HepG2 (cell line): ENCODE measurements around the gene HS6ST1. TPM values are rescaled to one million over a fixed set of nuclear protein-coding genes. Genes with fewer than 3 reads are reported as not detected.

Experiments used
- AGO1 ChIP-seq: fragments of 200-400 bp; formaldehyde crosslinking; IDR thresholded peaks from 2 replicates; pipeline ENCODE4 v1.6.1; 2017; ENCODE audit warnings: mild to moderate bottlenecking, low read depth, low read length, moderate library complexity; ENCODE audit not compliant: poor library complexity, severe bottlenecking
- ARID2 ChIP-seq: sonication (generic); formaldehyde crosslinking; IDR thresholded peaks from 2 replicates; pipeline ENCODE4 v1.8.1; 2022; ENCODE audit warnings: mild to moderate bottlenecking, missing genetic modification reagents, borderline replicate concordance
- BATF2 ChIP-seq: sonication (generic); formaldehyde crosslinking; IDR thresholded peaks from 2 replicates; pipeline ENCODE4 v1.8.0; 2022; ENCODE audit warnings: mild to moderate bottlenecking, missing genetic modification reagents, moderate library complexity
- CENPX ChIP-seq: sonication (generic); formaldehyde crosslinking; IDR thresholded peaks from 2 replicates; pipeline ENCODE4 v1.9.0; 2021; ENCODE audit warnings: mild to moderate bottlenecking, missing genetic modification reagents, moderate library complexity
- CHD2 ChIP-seq: IDR thresholded peaks from 2 replicates; pipeline ENCODE4 v1.6.1; 2011; ENCODE audit warnings: low read depth, low read length, improper control_type of control experiment
- FOXP1 ChIP-seq, 2 experiments: fragments of 450-650 bp in 1 of 2; IDR thresholded peaks; 2 replicates each; pipeline ENCODE4 v1.6.1; 2017 to 2018; ENCODE audit warnings: antibody characterized with exemption in 1 of 2
- HDAC2 ChIP-seq: sonication (generic); formaldehyde crosslinking; IDR thresholded peaks from 2 replicates; pipeline ENCODE4 v1.4.0; 2020; ENCODE audit warnings: missing genetic modification reagents
- KMT2A ChIP-seq: sonication (generic); formaldehyde crosslinking; IDR thresholded peaks from 2 replicates; pipeline ENCODE4 v1.4.0; 2020; ENCODE audit warnings: missing genetic modification reagents
- NR1H2 ChIP-seq: sonication (generic); formaldehyde crosslinking; IDR thresholded peaks from 2 replicates; pipeline ENCODE4 v1.8.1; 2022; ENCODE audit warnings: low read depth, missing genetic modification reagents, borderline replicate concordance
- PHF5A ChIP-seq: IDR thresholded peaks from one replicate; pipeline ENCODE4 v1.6.1; 2018; ENCODE audit warnings: low read depth, missing genetic modification reagents; ENCODE audit not compliant: unreplicated experiment
- SAP130 ChIP-seq: IDR thresholded peaks from 2 replicates; pipeline ENCODE4 v1.6.1; 2016; ENCODE audit warnings: low read depth
- SKI ChIP-seq: fragments of 450-650 bp; IDR thresholded peaks from one replicate; pipeline ENCODE4 v1.6.1; 2018; ENCODE audit warnings: mild to moderate bottlenecking; ENCODE audit not compliant: partially characterized antibody
- TGIF2 ChIP-seq: IDR thresholded peaks from 2 replicates; pipeline ENCODE4 v1.6.1; 2016; ENCODE audit warnings: control low read depth, missing compliant biosample characterization
- THYN1 ChIP-seq: sonication (generic); formaldehyde crosslinking; IDR thresholded peaks from 2 replicates; pipeline ENCODE4 v1.8.1; 2023; ENCODE audit warnings: low read depth, mild to moderate bottlenecking, moderate library complexity, missing genetic modification reagents, borderline replicate concordance
- ZFP36 ChIP-seq: fragments of 150-350 bp; IDR thresholded peaks from 2 replicates; pipeline ENCODE4 v1.6.1; 2018; ENCODE audit warnings: borderline replicate concordance, low read length, low read depth; ENCODE audit not compliant: partially characterized antibody
- ZNF101 ChIP-seq: sonication (generic); formaldehyde crosslinking; IDR thresholded peaks from 2 replicates; pipeline ENCODE4 v1.4.0; 2020; ENCODE audit warnings: mild to moderate bottlenecking, low read depth, missing genetic modification reagents, borderline replicate concordance
- ZNF234 ChIP-seq: sonication (generic); formaldehyde crosslinking; conservative IDR thresholded peaks from 2 replicates; pipeline ENCODE4 v1.5.1; 2020; ENCODE audit warnings: mild to moderate bottlenecking, missing genetic modification reagents
- ZNF24 ChIP-seq: fragments of 450-650 bp; IDR thresholded peaks from 2 replicates; pipeline ENCODE4 v1.6.1; 2017; ENCODE audit warnings: antibody characterized with exemption, mild to moderate bottlenecking
- ZNF382 ChIP-seq: sonication (generic); formaldehyde crosslinking; IDR thresholded peaks from 2 replicates; pipeline ENCODE4 v1.5.0; 2020; ENCODE audit warnings: missing genetic modification reagents, mild to moderate bottlenecking, borderline replicate concordance
- ZNF552 ChIP-seq: sonication (generic); formaldehyde crosslinking; IDR thresholded peaks from 2 replicates; pipeline ENCODE4 v1.9.0; 2022; ENCODE audit warnings: missing genetic modification reagents, mild to moderate bottlenecking, borderline replicate concordance
- ZNF576 ChIP-seq: sonication (generic); formaldehyde crosslinking; IDR thresholded peaks from 2 replicates; pipeline ENCODE4 v1.4.0; 2020; ENCODE audit warnings: mild to moderate bottlenecking, missing genetic modification reagents
- ZNF577 ChIP-seq: sonication (generic); formaldehyde crosslinking; IDR thresholded peaks from 2 replicates; pipeline ENCODE4 v1.4.0; 2020; ENCODE audit warnings: mild to moderate bottlenecking, low read depth, missing genetic modification reagents, borderline replicate concordance
- ZNF598 ChIP-seq: sonication (generic); formaldehyde crosslinking; IDR thresholded peaks from 2 replicates; pipeline ENCODE4 v1.5.1; 2020; ENCODE audit warnings: mild to moderate bottlenecking, missing genetic modification reagents, borderline replicate concordance
- ZNF652 ChIP-seq: IDR thresholded peaks from 2 replicates; pipeline ENCODE4 v1.6.1; 2016; ENCODE audit warnings: low read depth, borderline replicate concordance
- polyA plus RNA-seq, 8 experiments: library from polyadenylated mRNA; depleted of rRNA in 3 of 8; stranded (reverse) in 7 of 8; unstranded in 1 of 8; fragments of >200 nt; fragmentation: Illumina TruSeq in 4 of 8; extraction: Trizol in 4 of 8; gene quantifications; 2 replicates each; pipeline versions ENCODE4 v1.2.1 to v1.2.3, GENCODE V29; 2011 to 2016; ENCODE audit warnings: low read depth in 4 of 8, missing spikeins in 1 of 8, mixed read lengths in 1 of 8; ENCODE audit not compliant: insufficient read depth in 1 of 8
- total RNA-seq, 5 experiments: library from RNA; depleted of rRNA; stranded (reverse); fragments of >200 nt; fragmentation: Illumina TruSeq; extraction: Trizol; gene quantifications; 2 replicates each; pipeline ENCODE4 v1.2.3, GENCODE V29; 2016; ENCODE audit warnings: low read depth in 1 of 5
- TF ChIP-seq, protein P1 (sequence below): sonication (generic); formaldehyde crosslinking; IDR thresholded peaks from 2 replicates; pipeline ENCODE4 v1.4.0; 2020; ENCODE audit warnings: mild to moderate bottlenecking, missing genetic modification reagents
- TF ChIP-seq, protein P2 (sequence below): sonication (generic); formaldehyde crosslinking; conservative IDR thresholded peaks from 2 replicates; pipeline ENCODE4 v1.4.0; 2020; ENCODE audit warnings: missing genetic modification reagents
- TF ChIP-seq, protein P3 (sequence below): sonication (generic); formaldehyde crosslinking; IDR thresholded peaks from 2 replicates; pipeline ENCODE4 v1.4.0; 2020; ENCODE audit warnings: mild to moderate bottlenecking, missing genetic modification reagents

The HS6ST1 gene
- total and polyA plus RNA-seq, 2 of the 13 experiments (the other 11 are each of a cell fraction or from before 2014, with no cell fraction given): 34.5 to 84.6 TPM

DNA sequence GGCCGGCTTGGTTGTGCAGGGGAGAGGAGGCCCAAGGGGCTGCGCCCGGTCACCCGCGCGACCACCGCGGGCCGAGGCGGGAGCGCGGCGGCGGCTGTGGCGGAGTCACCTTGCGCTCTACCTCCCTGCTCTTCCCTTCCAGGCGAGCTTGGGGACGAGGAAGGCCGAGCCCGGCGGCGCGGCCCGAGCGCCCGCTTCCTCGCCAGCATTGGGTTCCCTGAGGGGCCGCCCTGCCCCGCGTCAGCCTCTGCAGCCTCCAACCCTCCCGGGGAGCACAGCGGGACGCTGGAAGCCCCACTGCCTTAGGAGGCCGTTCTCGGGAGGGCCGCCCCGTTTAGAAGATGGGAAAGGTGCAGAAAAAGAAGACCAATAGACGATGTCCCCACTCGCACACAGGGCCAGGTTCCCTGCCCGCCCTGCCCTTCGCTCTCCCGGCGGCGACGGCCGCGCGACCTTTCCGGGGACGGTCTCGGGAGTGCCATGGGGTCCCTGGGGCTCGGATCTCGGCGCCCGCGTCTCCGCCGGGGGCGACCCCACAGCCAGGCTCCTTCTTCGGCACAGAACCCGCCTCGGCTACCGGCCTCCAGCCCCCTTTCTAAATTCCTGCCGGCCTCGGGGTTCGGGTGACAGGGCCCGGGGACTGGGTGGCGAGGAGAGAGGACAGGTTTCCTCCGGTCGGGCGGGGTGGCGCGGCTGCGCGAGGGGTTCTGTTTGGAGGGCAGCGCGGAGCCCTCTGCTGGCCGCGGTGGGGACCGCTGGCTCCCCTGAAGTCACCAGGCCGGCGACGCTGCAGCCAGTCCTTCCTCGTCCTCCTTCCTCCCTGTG, 85.5 kb downstream of the HS6ST1 start (continued):
- no peak for TF ChIP-seq ZNF576
- TF ChIP-seq KMT2A (CRISPR knock-in tag): peak; percentile 74
- TF ChIP-seq ZNF652 (CRISPR knock-in tag): no peak
- TF ChIP-seq, protein P1, sequence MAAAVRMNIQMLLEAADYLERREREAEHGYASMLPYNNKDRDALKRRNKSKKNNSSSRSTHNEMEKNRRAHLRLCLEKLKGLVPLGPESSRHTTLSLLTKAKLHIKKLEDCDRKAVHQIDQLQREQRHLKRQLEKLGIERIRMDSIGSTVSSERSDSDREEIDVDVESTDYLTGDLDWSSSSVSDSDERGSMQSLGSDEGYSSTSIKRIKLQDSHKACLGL (CRISPR knock-in tag): peak; percentile 82; the same call in 1 of the 2 replicates
- TF ChIP-seq NR1H2: peak; percentile 79
- TF ChIP-seq, protein P2, sequence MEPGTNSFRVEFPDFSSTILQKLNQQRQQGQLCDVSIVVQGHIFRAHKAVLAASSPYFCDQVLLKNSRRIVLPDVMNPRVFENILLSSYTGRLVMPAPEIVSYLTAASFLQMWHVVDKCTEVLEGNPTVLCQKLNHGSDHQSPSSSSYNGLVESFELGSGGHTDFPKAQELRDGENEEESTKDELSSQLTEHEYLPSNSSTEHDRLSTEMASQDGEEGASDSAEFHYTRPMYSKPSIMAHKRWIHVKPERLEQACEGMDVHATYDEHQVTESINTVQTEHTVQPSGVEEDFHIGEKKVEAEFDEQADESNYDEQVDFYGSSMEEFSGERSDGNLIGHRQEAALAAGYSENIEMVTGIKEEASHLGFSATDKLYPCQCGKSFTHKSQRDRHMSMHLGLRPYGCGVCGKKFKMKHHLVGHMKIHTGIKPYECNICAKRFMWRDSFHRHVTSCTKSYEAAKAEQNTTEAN (CRISPR knock-in tag): peak; percentile 65; the same call in 1 of the 2 replicates
- TF ChIP-seq ZNF552 (CRISPR knock-in tag): peak; percentile 72; the same call in 1 of the 2 replicates
- no peak for TF ChIP-seq PHF5A (CRISPR knock-in tag)
- peak; percentile 92 for TF ChIP-seq ARID2 (CRISPR knock-in tag)
- TF ChIP-seq, protein P3, sequence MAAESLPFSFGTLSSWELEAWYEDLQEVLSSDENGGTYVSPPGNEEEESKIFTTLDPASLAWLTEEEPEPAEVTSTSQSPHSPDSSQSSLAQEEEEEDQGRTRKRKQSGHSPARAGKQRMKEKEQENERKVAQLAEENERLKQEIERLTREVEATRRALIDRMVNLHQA (CRISPR knock-in tag): no peak
- peak; percentile 92 for TF ChIP-seq ZNF577 (CRISPR knock-in tag)
- TF ChIP-seq ZNF101: peak; percentile 66; the same call in 1 of the 2 replicates
- no peak for TF ChIP-seq ZNF24
- peak; percentile 81; the same call in 1 of the 2 replicates for TF ChIP-seq ZNF598 (CRISPR knock-in tag)
- TF ChIP-seq HDAC2 (CRISPR knock-in tag): peak; percentile 74
- no peak for TF ChIP-seq ZNF382 (CRISPR knock-in tag)
- peak; percentile 83 for TF ChIP-seq AGO1
- no peak for TF ChIP-seq CHD2
- TF ChIP-seq ZNF234 (CRISPR knock-in tag): no peak
- TF ChIP-seq BATF2 (CRISPR knock-in tag): peak; percentile 62; the same call in 1 of the 2 replicates
- peak; percentile 71 for TF ChIP-seq SKI
- TF ChIP-seq THYN1 (CRISPR knock-in tag): peak; percentile 52; the same call in 1 of the 2 replicates
- TF ChIP-seq ZFP36: no peak
- no peak; the same call in 1 of the 2 replicates for TF ChIP-seq TGIF2 (CRISPR knock-in tag)
- TF ChIP-seq SAP130 (CRISPR knock-in tag): peak; percentile 74
- no peak for TF ChIP-seq FOXP1 (IDR thresholded peaks at IDR 0.05)
- TF ChIP-seq FOXP1 (CRISPR knock-in tag; IDR thresholded peaks at IDR 0.05): no peak
- TF ChIP-seq CENPX (CRISPR knock-in tag): no peak
